Endothelial cell of umbilical vein (primary cell): Measurements from ENCODE around the gene RIT2. TPM values are rescaled to one million over a fixed set of nuclear protein-coding genes. Genes with fewer than 3 reads are reported as not detected.

Experiments used
- BruUV-seq: library from RNA; stranded (reverse); fragments of 400-500 nt; replicated peaks from 2 replicates; lab custom pipeline; 2021; lab: Mats Ljungman, UMichigan
- CTCF ChIA-PET: fragments of 300-600, 350-600 bp; sonication (Branson Sonifier 250); formaldehyde crosslinking; loops from one replicate; lab custom pipeline; 2021; ENCODE audit warnings: antibody characterized with exemption, inconsistent platforms; lab: Charles Lee
- POLR2A ChIA-PET: fragments of 300-600, 350-600 bp; sonication (Branson Sonifier 250); formaldehyde crosslinking; loops from one replicate; lab custom pipeline; 2021; ENCODE audit warnings: antibody characterized with exemption, inconsistent platforms; lab: Charles Lee
- DNase-seq: peaks from one replicate; pipeline ENCODE4 v3.0.0-alpha.2; 2011; ENCODE audit warnings: low read depth, low spot score
- FAIRE-seq: peaks from 2 replicates; lab custom pipeline; 2011; peaks lifted over from hg19 to GRCh38; lab: Jason Lieb, UNC
- H2AFZ ChIP-seq: 2 replicates; pipeline ENCODE4 v1.6.0; 2012; ENCODE audit warnings: low read depth, low read length, control low read depth, inconsistent platforms
- H3K27ac ChIP-seq: 2 replicates; pipeline ENCODE4 v1.5.1; 2011; ENCODE audit warnings: low read depth, mild to moderate bottlenecking, control low read depth, low read length, moderate library complexity; ENCODE audit not compliant: insufficient read depth
- H3K27me3 ChIP-seq, 2 experiments: 2 replicates each; pipeline versions ENCODE4 v1.6.0 to v1.6.1; 2011; ENCODE audit warnings: low read length in 2 of 2, mixed read lengths in 1 of 2; ENCODE audit not compliant: control insufficient read depth in 2 of 2, insufficient read depth in 2 of 2
- H3K36me3 ChIP-seq, 2 experiments: 2 replicates in 1 of 2; 3 replicates in 1 of 2; pipeline ENCODE4 v1.5.1; 2011; ENCODE audit warnings: low read length in 2 of 2, mild to moderate bottlenecking in 1 of 2, moderate library complexity in 1 of 2; ENCODE audit not compliant: control insufficient read depth in 2 of 2, insufficient read depth in 2 of 2; ENCODE audit errors: extremely low read depth in 1 of 2
- H3K4me1 ChIP-seq: 3 replicates; pipeline ENCODE4 v1.5.1; 2011; ENCODE audit warnings: mild to moderate bottlenecking, low read length; ENCODE audit not compliant: control insufficient read depth, insufficient read depth; ENCODE audit errors: extremely low read depth
- H3K4me2 ChIP-seq: 2 replicates; pipeline ENCODE4 v1.6.1; 2011; ENCODE audit warnings: low read length, control low read depth, mixed read lengths; ENCODE audit not compliant: insufficient read depth
- H3K4me3 ChIP-seq, 3 experiments: fragments of 200-600 bp in 1 of 3; sonication (generic), shearing (Covaris generic) in 1 of 3; replicated peaks in 1 of 3; 2 replicates each; pipeline ENCODE4 v1.5.1; 2011 to 2016; ENCODE audit warnings: control low read depth in 3 of 3, low read length in 3 of 3, mild to moderate bottlenecking in 2 of 3, inconsistent platforms in 1 of 3, low read depth in 1 of 3, moderate library complexity in 1 of 3; ENCODE audit not compliant: insufficient read depth in 1 of 3
- H3K79me2 ChIP-seq: 2 replicates; pipeline ENCODE4 v1.6.0; 2012; ENCODE audit warnings: low read length, inconsistent platforms; ENCODE audit not compliant: control insufficient read depth, insufficient read depth
- H3K9ac ChIP-seq: replicated peaks from 2 replicates; pipeline ENCODE3; 2011; ENCODE audit warnings: low read length, control low read depth; ENCODE audit not compliant: insufficient read depth; ENCODE audit errors: extremely low read depth
- H3K9me1 ChIP-seq: replicated peaks from 3 replicates; pipeline ENCODE4 v1.6.0; 2011; ENCODE audit warnings: mild to moderate bottlenecking, low read length; ENCODE audit not compliant: control insufficient read depth, insufficient read depth; ENCODE audit errors: extremely low read depth
- H3K9me3 ChIP-seq: replicated peaks from 2 replicates; pipeline ENCODE4 v1.5.1; 2012; ENCODE audit warnings: low read length, inconsistent platforms; ENCODE audit not compliant: control insufficient read depth, insufficient read depth
- H4K20me1 ChIP-seq: replicated peaks from 2 replicates; pipeline ENCODE3; 2011; ENCODE audit warnings: mild to moderate bottlenecking, low read length; ENCODE audit not compliant: control insufficient read depth, insufficient read depth; ENCODE audit errors: extremely low read depth
- EZH2 ChIP-seq: IDR thresholded peaks from 2 replicates; pipeline ENCODE4 v1.6.1; 2012; ENCODE audit warnings: borderline replicate concordance, low read depth, mild to moderate bottlenecking, moderate library complexity, low read length, inconsistent platforms; ENCODE audit not compliant: severe bottlenecking
- FOS ChIP-seq: IDR thresholded peaks from 2 replicates; pipeline ENCODE4 v1.6.1; 2011; ENCODE audit warnings: mild to moderate bottlenecking, low read length, moderate library complexity, borderline replicate concordance; ENCODE audit not compliant: insufficient read depth
- GATA2 ChIP-seq: IDR thresholded peaks from 2 replicates; pipeline ENCODE4 v1.7.0; 2011; ENCODE audit warnings: low read depth, mild to moderate bottlenecking, moderate library complexity, mixed read lengths, low read length; ENCODE audit not compliant: insufficient read length, insufficient read depth
- JUN ChIP-seq: IDR thresholded peaks from 2 replicates; pipeline ENCODE4 v1.6.1; 2011; ENCODE audit warnings: borderline replicate concordance, low read depth; ENCODE audit not compliant: insufficient read length, insufficient read depth
- MYC ChIP-seq: IDR thresholded peaks from one replicate; pipeline ENCODE4 v1.6.1; 2011; ENCODE audit warnings: mild to moderate bottlenecking, low read depth, low read length
- POLR2A ChIP-seq: IDR thresholded peaks from 2 replicates; pipeline ENCODE4 v1.6.1; 2012; ENCODE audit warnings: low read depth, mild to moderate bottlenecking, control low read depth, low read length
- POLR2AphosphoS5 ChIP-seq: IDR thresholded peaks from 2 replicates; pipeline ENCODE4 v1.6.1; 2012; ENCODE audit warnings: low read depth, mild to moderate bottlenecking, control low read depth, low read length, moderate library complexity; ENCODE audit not compliant: insufficient read depth
- dilution Hi-C: fragments of 300-500 bp; cut with MboI; formaldehyde crosslinking; loops from one replicate; pipeline ENCODE4 v1.15.0; 2019; ENCODE audit warnings: low sequenced_read_pairs; ENCODE audit not compliant: extremely low pct_ligation_motif_present
- intact Hi-C: fragments of 100-400 bp; cut with micrococcal nuclease; formaldehyde crosslinking; loops from one replicate; pipeline ENCODE4 v1.10.0; 2022
- polyA plus RNA-seq, 4 experiments: library from polyadenylated mRNA; depleted of rRNA in 3 of 4; stranded (reverse) in 3 of 4; unstranded in 1 of 4; fragments of >200 nt; gene quantifications; 2 replicates each; pipeline versions ENCODE4 v1.2.1 to v1.2.3, GENCODE V29; 2011 to 2012; ENCODE audit warnings: missing spikeins in 1 of 4
- total RNA-seq: library from RNA; stranded (reverse); gene quantifications from 2 replicates; pipeline ENCODE4 v1.2.3, GENCODE V29; 2021
- TF ChIP-seq, protein P1 (sequence below): IDR thresholded peaks from 2 replicates; pipeline ENCODE4 v1.6.1; 2011; ENCODE audit not compliant: insufficient read depth, insufficient read length
- TF ChIP-seq, protein P2 (sequence below), 2 donors: IDR thresholded peaks; 1 replicate in 1 of 2; 2 replicates in 1 of 2; pipeline ENCODE4 v1.5.1; 2011; ENCODE audit warnings: low read length in 2 of 2, mild to moderate bottlenecking in 2 of 2, moderate library complexity in 2 of 2, control low read depth in 1 of 2, inconsistent platforms in 1 of 2, low read depth in 1 of 2; ENCODE audit not compliant: insufficient read depth in 1 of 2; ENCODE audit errors: extremely low read depth in 1 of 2

Gene RIT2
- total and polyA plus RNA-seq, 2 donors (not counting 3 experiments of a cell fraction or from before 2014, with no cell fraction given): not detected

DNA sequence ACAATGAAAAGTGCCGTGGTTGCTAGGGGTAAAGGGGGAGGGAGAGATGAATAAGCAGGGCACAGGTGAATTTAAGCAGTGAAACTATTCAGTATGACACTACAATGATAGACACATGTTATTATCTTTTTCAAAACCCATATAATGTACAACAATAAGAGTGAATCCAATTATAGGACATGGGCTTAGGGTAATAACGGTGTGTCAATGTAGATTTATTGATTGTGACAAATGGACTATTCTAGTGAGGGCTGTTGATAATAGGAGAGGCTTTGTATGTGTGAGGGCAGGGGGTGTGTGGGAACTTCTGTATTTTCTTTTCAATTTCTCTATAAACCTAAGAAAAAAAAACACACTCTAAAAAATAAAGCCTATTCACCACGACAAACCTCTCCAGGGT lies 223.8 kb downstream of the RIT2 start:
- dilution Hi-C loops (no loop called here), intact Hi-C loops (no loop called here)
- DNase-seq: no peak
- Histone ChIP-seq H3K36me3 (no peaks in the 10 kb centered on the region), H2AFZ (no peak overlapping the region), H3K9me1 (no peaks in the 10 kb centered on the region), H3K4me2 (no peak overlapping the region), H3K79me2 (no peaks in the 10 kb centered on the region), H3K27ac (no peak overlapping the region), H3K9me3 (no peaks in the 10 kb centered on the region), H3K4me3 (no peak overlapping the region), H4K20me1 (no peaks in the 10 kb centered on the region), H3K27me3 (no peaks in the 10 kb centered on the region), H3K9ac (no peak overlapping the region), H3K4me1 (no peaks in the 10 kb centered on the region)
- BruUV-seq: no TSS peak
- POLR2A ChIA-PET: no interaction called here
- FAIRE-seq: no peak
- CTCF ChIA-PET: no interaction called here
- TF ChIP-seq, protein P1, sequence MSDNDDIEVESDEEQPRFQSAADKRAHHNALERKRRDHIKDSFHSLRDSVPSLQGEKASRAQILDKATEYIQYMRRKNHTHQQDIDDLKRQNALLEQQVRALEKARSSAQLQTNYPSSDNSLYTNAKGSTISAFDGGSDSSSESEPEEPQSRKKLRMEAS: no peak

DNA sequence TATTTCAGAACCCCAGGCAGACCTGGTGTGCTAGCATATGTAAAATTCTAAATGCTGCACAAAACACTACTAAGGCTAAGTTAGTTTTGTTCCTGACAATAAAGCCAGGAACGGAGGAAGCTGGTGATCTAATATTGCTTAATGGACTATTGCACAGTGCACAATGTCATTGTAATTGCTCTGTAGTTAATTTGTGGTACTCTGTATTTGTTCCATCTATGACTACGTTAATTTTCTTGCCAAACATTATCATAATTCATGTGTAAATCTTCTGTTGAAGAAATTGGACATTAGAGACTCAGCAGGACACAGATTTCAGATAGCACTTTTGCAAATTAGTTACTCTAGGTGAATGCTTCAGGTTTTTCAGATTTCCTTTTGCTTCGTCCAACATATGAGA lies 232.3 kb downstream of the RIT2 start:
- no peak for FAIRE-seq
- no peak overlapping the region for H3K9ac ChIP-seq
- H3K4me2 ChIP-seq: no peak overlapping the region
- intact Hi-C loops: no loop called here
- no peak overlapping the region for H2AFZ ChIP-seq
- H3K27ac ChIP-seq: no peak overlapping the region
- no peaks in the 10 kb centered on the region for H4K20me1 ChIP-seq
- no peaks in the 10 kb centered on the region for H3K27me3 ChIP-seq
- dilution Hi-C loops: no loop called here
- BruUV-seq: no TSS peak
- CTCF ChIA-PET: no interaction called here
- no peak overlapping the region for H3K4me3 ChIP-seq
- H3K9me1 ChIP-seq: no peaks in the 10 kb centered on the region
- H3K79me2 ChIP-seq: no peaks in the 10 kb centered on the region
- TF ChIP-seq POLR2AphosphoS5 (no peak), MYC (no peak), JUN (no peak), GATA2 (no peak), EZH2 (no peak), FOS (no peak), POLR2A (no peak)
- TF ChIP-seq, protein P1: no peak
- TF ChIP-seq, protein P2, sequence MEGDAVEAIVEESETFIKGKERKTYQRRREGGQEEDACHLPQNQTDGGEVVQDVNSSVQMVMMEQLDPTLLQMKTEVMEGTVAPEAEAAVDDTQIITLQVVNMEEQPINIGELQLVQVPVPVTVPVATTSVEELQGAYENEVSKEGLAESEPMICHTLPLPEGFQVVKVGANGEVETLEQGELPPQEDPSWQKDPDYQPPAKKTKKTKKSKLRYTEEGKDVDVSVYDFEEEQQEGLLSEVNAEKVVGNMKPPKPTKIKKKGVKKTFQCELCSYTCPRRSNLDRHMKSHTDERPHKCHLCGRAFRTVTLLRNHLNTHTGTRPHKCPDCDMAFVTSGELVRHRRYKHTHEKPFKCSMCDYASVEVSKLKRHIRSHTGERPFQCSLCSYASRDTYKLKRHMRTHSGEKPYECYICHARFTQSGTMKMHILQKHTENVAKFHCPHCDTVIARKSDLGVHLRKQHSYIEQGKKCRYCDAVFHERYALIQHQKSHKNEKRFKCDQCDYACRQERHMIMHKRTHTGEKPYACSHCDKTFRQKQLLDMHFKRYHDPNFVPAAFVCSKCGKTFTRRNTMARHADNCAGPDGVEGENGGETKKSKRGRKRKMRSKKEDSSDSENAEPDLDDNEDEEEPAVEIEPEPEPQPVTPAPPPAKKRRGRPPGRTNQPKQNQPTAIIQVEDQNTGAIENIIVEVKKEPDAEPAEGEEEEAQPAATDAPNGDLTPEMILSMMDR (IDR thresholded peaks at IDR 0.05; ENCODE audit: extremely low read depth in 1 of 2, insufficient read depth in 1 of 2, low read depth in 1 of 2, low read length in 2 of 2): no peak
- POLR2A ChIA-PET: no interaction called here
- DNase-seq: no peak
- no peaks in the 10 kb centered on the region for H3K36me3 ChIP-seq
- H3K9me3 ChIP-seq: no peaks in the 10 kb centered on the region
- H3K4me1 ChIP-seq: no peaks in the 10 kb centered on the region
